GM18867 (cell line): ENCODE data around the gene HECTD4.
"Not testable (repeated sequence)": the region's sequence is repeated elsewhere in the genome, so short reads cannot be mapped to it uniquely, and the experiment has no call there.

ENCODE experiments used
- ATAC-seq: cut with Tn5 transposase; IDR thresholded peaks from one replicate; pipeline ENCODE4 v1.9.1; 2021; ENCODE audit warnings: mild to moderate bottlenecking, moderate library complexity; ENCODE audit not compliant: unreplicated experiment

The HECTD4 gene

GRCh38 chr12:112408621-112409020, 26.4 kb upstream of the HECTD4 start:
- ATAC-seq, result no peak

- ATAC-seq, result not testable (repeated sequence)
These were observed 25.5 kb upstream of the HECTD4 start for GRCh38 chr12:112407683-112408082.

GRCh38 chr12:112406519-112407488, 24.6 kb upstream of the HECTD4 start:
- no peak for ATAC-seq

GRCh38 chr12:112401903-112402498, 19.8 kb upstream of the HECTD4 start:
- ATAC-seq, result no peak

GRCh38 chr12:112401054-112401453, 18.8 kb upstream of the HECTD4 start:
- no peak for ATAC-seq

- ATAC-seq, result no peak
These were observed 11.1 kb upstream of the HECTD4 start for GRCh38 chr12:112393328-112393727.

- not testable (repeated sequence) for ATAC-seq
These were observed 7.9 kb upstream of the HECTD4 start for GRCh38 chr12:112389922-112390654.

- ATAC-seq, result no peak
These were observed 7.0 kb upstream of the HECTD4 start for GRCh38 chr12:112389228-112389627.

GRCh38 chr12:112386726-112387125, 4.5 kb upstream of the HECTD4 start:
- no peak for ATAC-seq

GRCh38 chr12:112382866-112383265, 635 bp upstream of the HECTD4 start:
- no peak for ATAC-seq

- peak; percentile 50 for ATAC-seq
These were observed 787 bp downstream of the HECTD4 start for GRCh38 chr12:112381406-112381882.

GRCh38 chr12:112380663-112381405, 1.4 kb downstream of the HECTD4 start:
- ATAC-seq, result no peak

- no peak for ATAC-seq
These were observed 7.1 kb downstream of the HECTD4 start for GRCh38 chr12:112375105-112375504.

GRCh38 chr12:112374166-112374740, 8.0 kb downstream of the HECTD4 start:
- no peak for ATAC-seq

GRCh38 chr12:112370868-112371510, 11.2 kb downstream of the HECTD4 start:
- ATAC-seq, result no peak

GRCh38 chr12:112370199-112370598, 12.0 kb downstream of the HECTD4 start:
- no peak for ATAC-seq

- no peak for ATAC-seq
These were observed 13.4 kb downstream of the HECTD4 start for GRCh38 chr12:112368856-112369255.

- ATAC-seq, result no peak
These were observed 14.3 kb downstream of the HECTD4 start for GRCh38 chr12:112367965-112368364.

- ATAC-seq, result no peak
These were observed 19.9 kb downstream of the HECTD4 start for GRCh38 chr12:112362310-112362709.

- no peak for ATAC-seq
These were observed 21.0 kb downstream of the HECTD4 start for GRCh38 chr12:112361271-112361670.
